Measurements from ENCODE around the gene ODF2L. TPM values are rescaled to one million over a fixed set of nuclear protein-coding genes. Genes with fewer than 3 reads are reported as not detected.
"Not testable (repeated sequence)": the region's sequence is repeated elsewhere in the genome, so short reads cannot be mapped to it uniquely, and the experiment has no call there.

The ODF2L gene
- polyA plus RNA-seq, 3 donors = 40.6 to 66.3 (median 59.4) TPM

DNA sequence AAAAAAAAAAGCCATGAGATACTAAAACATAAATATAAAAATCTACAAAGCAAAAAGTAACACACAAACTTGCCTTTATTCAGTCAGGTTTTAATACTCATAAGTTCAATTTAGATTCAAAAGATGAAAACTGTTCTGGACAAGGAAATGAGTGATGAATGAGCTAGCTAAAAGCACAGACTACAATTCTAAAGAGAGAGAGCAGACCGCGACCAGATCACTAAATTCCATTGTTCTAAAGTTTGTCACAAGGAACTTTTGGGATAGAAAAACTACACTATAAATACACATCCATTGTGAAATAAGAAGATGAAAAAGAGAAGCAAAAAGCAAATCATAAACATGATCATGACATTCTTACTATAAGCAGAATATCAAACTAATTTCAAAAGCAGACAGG is 1.7 kb downstream of the ODF2L start:
- no peak for DNase-seq

GRCh38 chr1:86389307-86389706 is 6.8 kb downstream of the ODF2L start:
- DNase-seq = no peak

- no peak for DNase-seq
Observed at GRCh38 chr1:86388777-86389176, 7.3 kb downstream of the ODF2L start.

DNA sequence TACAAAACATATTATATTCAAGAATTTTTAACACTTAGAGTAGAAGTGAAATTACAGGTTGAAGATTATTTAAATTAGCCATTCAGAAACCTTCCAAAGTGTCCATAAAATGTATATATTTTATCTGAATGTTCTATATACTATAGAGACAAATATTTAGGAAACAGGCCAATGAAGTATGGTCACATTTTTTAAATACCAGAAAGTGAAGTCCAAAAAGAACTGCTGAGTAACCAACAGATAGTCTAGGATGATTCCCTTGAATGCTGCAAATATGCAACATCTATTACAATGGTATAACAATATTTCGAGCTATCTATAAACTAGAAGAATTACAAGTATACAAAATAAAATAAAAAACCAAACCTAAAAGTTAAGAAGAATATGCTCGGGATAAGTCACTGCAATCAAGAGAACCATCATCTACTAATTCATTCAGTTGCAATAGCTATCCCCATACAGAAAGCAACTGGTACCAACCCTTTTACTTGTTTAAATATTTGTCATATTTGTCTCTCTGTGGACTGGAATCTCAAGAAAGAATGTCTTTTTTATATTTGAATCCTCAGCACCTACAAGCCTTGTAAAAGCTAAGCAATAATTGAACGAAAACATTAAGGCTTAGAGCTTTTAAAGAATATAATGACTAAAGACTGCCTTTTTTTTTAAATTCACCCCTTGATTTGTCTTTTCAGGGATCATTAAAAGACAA is 8.1 kb downstream of the ODF2L start:
- DNase-seq = no peak

- DNase-seq = no peak
Observed at GRCh38 chr1:86382878-86383277, 13.2 kb downstream of the ODF2L start.

GRCh38 chr1:86381223-86381622 is 14.9 kb downstream of the ODF2L start:
- no peak for DNase-seq

- peak; percentile 59 for DNase-seq
Observed at GRCh38 chr1:86380257-86380861, 15.8 kb downstream of the ODF2L start.

GRCh38 chr1:86378813-86379212 is 17.3 kb downstream of the ODF2L start:
- no peak for DNase-seq

DNA sequence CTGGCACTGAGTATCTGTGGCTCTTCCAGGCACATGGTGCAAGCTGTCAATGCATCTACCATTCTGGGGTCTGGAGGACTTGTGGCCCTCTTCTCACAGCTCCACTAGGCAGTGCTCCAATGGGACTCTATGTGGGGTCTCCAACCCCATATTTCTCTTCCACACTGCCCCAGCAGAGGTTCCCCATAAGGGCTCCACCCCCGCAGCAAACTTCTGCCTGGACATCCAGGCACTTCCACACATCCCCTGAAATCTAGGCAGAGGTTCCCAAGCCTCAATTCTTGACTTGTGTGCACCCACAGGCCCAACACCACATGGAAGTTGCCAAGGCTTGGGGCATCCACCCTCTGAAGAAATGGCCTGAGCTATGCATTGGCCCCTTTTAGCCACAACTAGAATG is 18.8 kb downstream of the ODF2L start:
- no peak for DNase-seq

DNA sequence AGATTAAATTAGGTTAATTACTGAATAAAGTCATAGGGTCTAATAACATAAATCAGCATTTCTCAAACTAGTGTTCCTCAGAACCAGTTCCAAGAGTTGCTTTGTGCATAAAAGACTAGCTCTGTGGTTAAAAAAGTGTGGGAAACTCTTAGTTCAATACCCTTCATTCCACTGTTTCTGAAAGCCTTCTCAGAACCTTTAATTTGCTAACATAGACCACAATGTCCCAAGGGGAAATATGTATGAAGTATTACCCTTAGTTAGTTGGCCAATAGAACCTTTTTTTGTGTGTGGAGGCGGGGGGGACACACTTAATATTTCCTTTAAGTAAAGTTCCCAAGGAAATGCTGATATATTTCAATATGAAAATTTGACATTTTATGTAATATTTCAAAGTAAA is 20.4 kb downstream of the ODF2L start:
- DNase-seq = no peak

DNA sequence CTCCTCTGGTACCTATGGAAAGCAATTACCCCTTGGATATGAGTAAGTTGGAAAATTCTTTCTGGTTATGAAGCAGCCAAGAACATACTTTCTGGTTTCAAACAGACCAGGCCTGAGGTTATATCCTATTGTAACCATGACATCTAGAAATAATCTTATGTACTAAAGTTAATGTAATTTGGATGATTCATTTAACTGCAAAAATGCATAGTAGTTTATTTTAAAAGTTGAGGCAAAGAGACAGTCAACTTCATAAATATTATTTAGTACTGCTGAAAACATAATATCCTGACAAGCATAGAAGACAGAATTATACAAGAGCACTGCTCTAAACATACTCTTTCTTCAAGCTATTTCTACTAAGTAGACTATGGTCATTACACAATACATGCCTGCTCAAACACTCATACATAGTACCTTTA is 25.5 kb downstream of the ODF2L start:
- no peak for DNase-seq

DNA sequence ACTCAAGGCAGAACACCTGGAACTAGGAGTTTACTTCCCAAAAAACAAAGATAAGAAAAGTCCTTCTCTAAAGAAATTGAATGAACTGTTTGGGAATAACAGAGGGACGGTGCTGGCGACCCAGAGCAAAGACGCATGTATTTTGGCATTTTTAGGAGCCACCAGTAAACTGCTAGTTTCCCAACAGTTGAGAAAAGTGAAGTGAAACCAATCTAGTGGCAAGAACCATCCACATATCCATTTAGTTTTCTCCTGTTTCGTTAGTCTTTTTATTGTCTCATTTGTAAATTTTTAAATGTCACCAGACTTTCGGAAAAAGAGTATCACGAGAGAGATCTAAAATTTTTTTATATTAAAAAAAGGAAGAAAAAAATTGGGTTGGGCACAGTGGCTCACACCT is 30.2 kb downstream of the ODF2L start:
- no peak for DNase-seq

DNA sequence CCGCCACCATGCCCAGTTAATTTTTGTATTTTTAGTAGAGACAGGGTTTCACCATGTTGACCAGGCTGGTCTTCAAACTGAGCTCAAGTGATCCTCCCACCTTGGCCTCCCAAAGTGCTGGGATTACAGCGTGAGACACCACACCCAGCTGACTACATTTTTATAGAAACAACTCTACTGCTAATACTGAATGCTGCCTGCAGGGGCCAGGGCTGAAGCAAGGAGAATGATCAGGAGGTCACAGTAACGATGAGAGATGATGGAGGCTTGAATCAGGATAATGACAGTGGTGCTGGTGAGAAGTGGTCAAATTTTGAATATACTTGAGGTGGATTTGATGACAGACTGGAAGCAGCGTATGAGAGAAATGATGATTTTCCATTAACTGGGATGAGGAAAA is 33.3 kb downstream of the ODF2L start:
- DNase-seq = no peak

GRCh38 chr1:86357796-86358195 is 38.3 kb downstream of the ODF2L start:
- no peak for DNase-seq

DNA sequence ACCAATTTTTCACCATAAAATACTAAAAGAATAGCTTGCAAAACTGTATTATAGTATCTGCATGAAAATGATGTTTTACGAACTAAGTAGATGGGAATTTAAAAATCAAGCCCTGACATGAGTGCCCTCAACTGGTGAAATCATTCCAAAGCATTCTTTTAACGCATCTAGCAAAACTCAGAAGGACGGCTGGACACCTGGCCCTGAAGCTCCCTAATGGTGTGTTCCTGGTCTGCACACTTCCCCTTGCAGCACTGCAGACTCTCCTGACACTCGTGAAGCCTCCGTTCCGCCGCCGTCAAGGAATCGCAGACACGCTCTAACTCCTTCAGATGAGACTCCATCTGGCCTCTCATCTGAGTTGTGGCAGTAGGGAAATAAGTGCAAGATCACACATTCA is 39.9 kb downstream of the ODF2L start:
- no peak for DNase-seq

GRCh38 chr1:86352086-86352485 is 44.0 kb downstream of the ODF2L start:
- DNase-seq = no peak

GRCh38 chr1:86350230-86350629 is 45.9 kb downstream of the ODF2L start:
- not testable (repeated sequence) for DNase-seq

DNA sequence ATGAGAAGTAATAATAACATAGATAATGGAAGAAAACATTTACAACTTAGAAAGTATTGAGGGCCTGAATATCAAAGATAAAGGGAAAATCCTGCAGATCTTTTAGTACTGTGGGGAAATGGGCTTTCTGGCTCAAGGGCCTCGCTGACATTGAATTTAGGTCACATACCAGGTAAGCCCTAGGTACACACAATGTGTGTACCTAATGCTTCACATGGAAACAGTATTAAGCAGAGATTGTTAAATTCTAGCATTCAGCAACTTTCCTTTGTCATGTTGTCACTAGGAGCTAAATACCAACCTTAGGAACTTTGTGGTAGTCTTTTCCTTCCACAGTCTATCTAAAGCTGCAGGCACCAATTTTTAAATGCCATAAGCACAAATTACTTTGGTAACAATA is 49.7 kb downstream of the ODF2L start:
- no peak for DNase-seq

DNA sequence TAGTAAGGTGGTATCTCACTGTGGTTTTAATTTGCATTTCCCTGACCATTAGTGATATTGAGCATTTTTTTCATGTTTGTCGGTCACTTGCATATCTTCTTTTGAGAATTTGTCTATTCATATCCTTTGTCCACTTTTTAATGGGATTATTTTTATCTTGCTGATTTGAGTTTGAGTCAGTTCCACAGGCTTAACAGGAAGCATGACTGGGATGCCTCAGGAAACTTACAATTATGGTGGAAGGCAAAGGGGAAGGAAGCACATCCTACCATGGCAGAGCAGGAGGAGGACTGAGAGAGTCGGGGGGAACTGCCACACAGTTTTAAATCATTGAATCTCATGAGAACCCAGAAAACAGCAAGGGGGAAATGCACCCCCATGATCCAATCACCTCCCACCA is 51.1 kb downstream of the ODF2L start:
- no peak for DNase-seq

DNA sequence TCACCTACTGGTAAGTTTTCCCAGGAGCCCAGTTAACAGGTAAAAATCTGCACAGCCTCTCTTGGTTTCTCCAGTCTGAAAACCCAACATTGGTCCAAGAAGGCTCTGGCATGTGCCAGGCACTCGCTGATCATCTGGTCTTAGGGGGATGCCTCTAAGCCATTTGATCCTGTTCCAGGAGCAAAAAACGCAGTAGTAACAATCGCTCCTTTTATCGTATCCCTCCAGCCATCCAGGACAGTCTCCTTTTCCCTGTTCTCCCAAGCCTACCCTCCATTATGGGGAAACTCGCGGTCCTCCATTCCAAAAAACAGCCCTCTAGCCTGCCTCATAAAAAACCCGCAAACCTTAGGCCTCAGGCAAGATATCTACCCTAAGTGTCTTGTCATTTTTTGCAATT is 56.2 kb downstream of the ODF2L start:
- DNase-seq = no peak

- no peak for DNase-seq
Observed at GRCh38 chr1:86339014-86339812, 56.9 kb downstream of the ODF2L start.

DNA sequence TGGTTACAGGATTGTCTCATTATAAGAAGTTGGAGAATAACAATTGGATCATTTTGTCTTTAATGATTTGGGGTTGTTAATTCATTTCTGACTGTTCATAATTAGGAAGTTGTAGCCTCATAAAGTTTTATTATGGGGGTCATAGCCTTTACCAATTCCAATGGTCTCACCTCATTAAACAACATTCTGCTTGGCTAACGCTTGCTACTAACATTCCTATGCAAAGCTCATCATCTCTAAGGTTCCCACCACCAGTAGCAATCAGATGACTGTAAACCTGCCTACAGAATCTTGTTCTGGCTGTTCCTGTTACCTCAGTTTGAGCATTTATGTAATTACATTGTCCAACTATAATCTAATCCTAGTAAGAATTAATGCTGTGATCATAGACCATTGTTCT is 60.2 kb downstream of the ODF2L start:
- DNase-seq = peak; percentile 52

DNA sequence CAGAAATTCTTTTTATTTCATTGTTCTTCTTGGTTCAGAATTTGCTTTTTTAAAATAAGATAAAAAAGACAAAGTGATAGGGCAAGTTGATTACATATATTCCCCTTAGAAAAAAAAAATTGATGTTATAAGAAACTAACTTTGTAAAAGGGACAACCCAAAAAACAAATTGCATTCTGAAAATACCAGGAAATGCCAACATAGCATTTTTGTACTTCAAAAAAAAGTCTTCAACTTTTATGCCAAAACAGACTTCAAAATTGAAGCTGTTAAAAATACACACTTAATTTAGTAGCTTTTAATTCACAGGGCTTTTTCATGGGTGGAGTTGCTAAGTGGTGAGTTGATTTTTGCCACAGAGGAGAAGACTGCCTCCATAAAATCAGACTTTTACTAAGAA is 70.9 kb downstream of the ODF2L start:
- no peak for DNase-seq

Data from renal pelvis (tissue), 4 donors.